HG03060 (cell line): ENCODE results near the gene AP1AR.
"Not testable (repeated sequence)": the region's sequence is repeated elsewhere in the genome, so short reads cannot be mapped to it uniquely, and the experiment has no call there.

Experiments
- ATAC-seq: cut with Tn5 transposase; IDR thresholded peaks from one replicate; pipeline ENCODE4 v1.9.1; 2021; ENCODE audit warnings: low read depth, moderate number of reproducible peaks; ENCODE audit not compliant: unreplicated experiment

Gene AP1AR

GRCh38 chr4:112309263-112309791 lies 77.7 kb downstream of the AP1AR start:
- ATAC-seq = not testable (repeated sequence)

- ATAC-seq = no peak
These were observed 79.9 kb downstream of the AP1AR start for GRCh38 chr4:112311516-112311915.

GRCh38 chr4:112312610-112313239 lies 81.1 kb downstream of the AP1AR start:
- ATAC-seq = peak; percentile 91

- no peak for ATAC-seq
These were observed 83.9 kb downstream of the AP1AR start for GRCh38 chr4:112315446-112315845.

- no peak for ATAC-seq
These were observed 84.8 kb downstream of the AP1AR start for GRCh38 chr4:112316360-112316759.

- ATAC-seq = peak; percentile 95
These were observed 86.9 kb downstream of the AP1AR start for GRCh38 chr4:112318239-112319142.
